GM23248 (cell line): Measurements from ENCODE around the gene STMP1. TPM values are rescaled to one million over a fixed set of nuclear protein-coding genes. Genes with fewer than 3 reads are reported as not detected.

Experiments used
- DNase-seq: peaks from one replicate; pipeline ENCODE4 v3.0.0-alpha.2; 2015
- H2AFZ ChIP-seq: fragments of 200-600 bp; sonication (generic); 2 replicates; pipeline ENCODE4 v1.6.1; 2016; ENCODE audit warnings: antibody characterized with exemption
- H3F3A ChIP-seq: fragments of 200-600 bp; sonication (generic); 2 replicates; pipeline ENCODE4 v1.6.1; 2016; ENCODE audit warnings: mild to moderate bottlenecking, antibody characterized with exemption, mixed run types; ENCODE audit not compliant: insufficient read depth
- H3K27ac ChIP-seq: fragments of 200-600 bp; sonication (generic); 2 replicates; pipeline ENCODE4 v1.5.1; 2016; ENCODE audit warnings: mild to moderate bottlenecking
- H3K27me3 ChIP-seq: fragments of 200-600 bp; sonication (generic); replicated peaks from 2 replicates; pipeline ENCODE4 v1.6.1; 2016; ENCODE audit warnings: mild to moderate bottlenecking; ENCODE audit not compliant: insufficient read depth
- H3K36me3 ChIP-seq: fragments of 200-600 bp; sonication (generic); 2 replicates; pipeline ENCODE4 v1.6.1; 2016; ENCODE audit warnings: low read depth, mild to moderate bottlenecking
- H3K4me1 ChIP-seq: fragments of 200-600 bp; sonication (generic); 2 replicates; pipeline ENCODE4 v1.6.1; 2016; ENCODE audit warnings: mild to moderate bottlenecking; ENCODE audit not compliant: insufficient read depth
- H3K4me2 ChIP-seq: fragments of 200-600 bp; sonication (generic); one replicate; pipeline ENCODE4 v1.6.1; 2016; ENCODE audit warnings: mild to moderate bottlenecking; ENCODE audit not compliant: unreplicated experiment
- H3K4me3 ChIP-seq: fragments of 200-600 bp; sonication (generic); 2 replicates; pipeline ENCODE4 v1.5.1; 2016; ENCODE audit warnings: mild to moderate bottlenecking
- H3K79me2 ChIP-seq: fragments of 200-600 bp; sonication (generic); 2 replicates; pipeline ENCODE4 v1.6.1; 2016; ENCODE audit warnings: mild to moderate bottlenecking; ENCODE audit not compliant: insufficient read depth
- H3K9ac ChIP-seq: fragments of 200-600 bp; sonication (generic); 2 replicates; pipeline ENCODE4 v1.6.1; 2016; ENCODE audit warnings: mild to moderate bottlenecking
- H3K9me2 ChIP-seq: fragments of 200-600 bp; sonication (generic); 2 replicates; pipeline ENCODE4 v1.6.1; 2016; ENCODE audit warnings: mixed run types, mild to moderate bottlenecking, moderate library complexity; ENCODE audit not compliant: insufficient read depth
- H3K9me3 ChIP-seq: fragments of 200-600 bp; sonication (generic); one replicate; pipeline ENCODE4 v1.6.1; 2017; ENCODE audit warnings: low read depth
- H4K20me1 ChIP-seq: fragments of 200-600 bp; sonication (generic); 2 replicates; pipeline ENCODE4 v1.6.0; 2016; ENCODE audit not compliant: insufficient read depth
- EZH2 ChIP-seq: fragments of 200-600 bp; sonication (generic); IDR thresholded peaks from 2 replicates; pipeline ENCODE4 v1.6.1; 2018; ENCODE audit warnings: antibody characterized with exemption, mild to moderate bottlenecking; ENCODE audit not compliant: insufficient read depth, poor library complexity, severe bottlenecking
- EZH2phosphoT487 ChIP-seq: fragments of 200-600 bp; sonication (generic); IDR thresholded peaks from 2 replicates; pipeline ENCODE4 v1.6.1; 2018; ENCODE audit warnings: antibody characterized with exemption, moderate library complexity, mild to moderate bottlenecking, low read depth; ENCODE audit not compliant: insufficient read depth
- WGBS, 2 experiments: methylation state at CpG; one replicate each; pipeline ENCODE4 v1.1.6; 2015 to 2017; ENCODE audit warnings: low lambda C conversion rate in 2 of 2, low coverage in 1 of 2; ENCODE audit errors: missing lambda C conversion rate in 2 of 2; 5-methylcytosine and 5-hydroxymethylcytosine counted together
- in situ Hi-C: fragments of 300-500 bp; cut with MboI; formaldehyde crosslinking; loops from 2 replicates; pipeline ENCODE4 v1.15.0; 2020
- polyA plus RNA-seq: library from polyadenylated mRNA; unstranded; fragments of >200 nt; fragmentation: Nextera tagmentation; extraction: Ambion mirVana; gene quantifications from 2 replicates; pipeline ENCODE4 v1.2.1, GENCODE V29; 2016
- total RNA-seq: library from RNA; depleted of rRNA; stranded (reverse); fragments of >200 nt; shearing (Covaris generic); gene quantifications from 2 replicates; pipeline ENCODE4 v1.2.3, GENCODE V29; 2014

The STMP1 gene
- total and polyA plus RNA-seq, 2 experiments from 2014 or later = 16.9 to 97.0 TPM

DNA sequence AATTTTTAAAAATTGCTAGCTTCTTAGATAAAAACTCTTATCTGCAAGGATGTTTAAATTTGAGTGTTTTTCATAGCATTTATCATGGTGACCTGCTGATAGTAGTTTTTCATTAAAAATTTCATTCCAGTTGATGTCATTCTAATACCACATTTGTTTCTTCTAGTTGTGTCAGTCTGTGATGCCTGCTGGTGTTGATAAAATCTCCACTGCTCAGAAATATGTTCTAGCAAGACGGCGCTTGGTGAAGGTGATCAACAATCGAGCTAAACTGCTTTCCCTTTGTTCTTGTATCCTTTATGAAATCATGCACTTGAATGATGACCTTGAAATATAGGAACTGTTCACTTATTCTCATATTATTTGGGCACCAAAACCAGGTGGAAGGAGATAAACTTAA lies 17.6 kb upstream of the STMP1 start:
- 78 to 85% methylated on average over 3 of the region's 3 CpGs for WGBS, 2 experiments
- Histone ChIP-seq H3K79me2 (no peaks in the 10 kb centered on the region), H3K9me3 (no peaks in the 10 kb centered on the region), H3F3A (no peaks in the 10 kb centered on the region), H3K9ac (no peak overlapping the region), H3K36me3 (peaks cover 28% of the 10 kb centered on the region; the same call in 1 of the 2 replicates), H2AFZ (no peak overlapping the region), H3K4me2 (no peak overlapping the region), H3K27me3 (no peaks in the 10 kb centered on the region), H3K27ac (no peak overlapping the region), H3K4me1 (no peaks in the 10 kb centered on the region), H4K20me1 (no peaks in the 10 kb centered on the region), H3K4me3 (no peak overlapping the region), H3K9me2 (no peaks in the 10 kb centered on the region)
- in situ Hi-C loops = loop anchor here (10.0 kb wide), 1 partner anchor 370 kb away; no protein-coding TSS in a partner anchor
- no peak for DNase-seq
- TF ChIP-seq EZH2 = no peak
- no peak for TF ChIP-seq EZH2phosphoT487

DNA sequence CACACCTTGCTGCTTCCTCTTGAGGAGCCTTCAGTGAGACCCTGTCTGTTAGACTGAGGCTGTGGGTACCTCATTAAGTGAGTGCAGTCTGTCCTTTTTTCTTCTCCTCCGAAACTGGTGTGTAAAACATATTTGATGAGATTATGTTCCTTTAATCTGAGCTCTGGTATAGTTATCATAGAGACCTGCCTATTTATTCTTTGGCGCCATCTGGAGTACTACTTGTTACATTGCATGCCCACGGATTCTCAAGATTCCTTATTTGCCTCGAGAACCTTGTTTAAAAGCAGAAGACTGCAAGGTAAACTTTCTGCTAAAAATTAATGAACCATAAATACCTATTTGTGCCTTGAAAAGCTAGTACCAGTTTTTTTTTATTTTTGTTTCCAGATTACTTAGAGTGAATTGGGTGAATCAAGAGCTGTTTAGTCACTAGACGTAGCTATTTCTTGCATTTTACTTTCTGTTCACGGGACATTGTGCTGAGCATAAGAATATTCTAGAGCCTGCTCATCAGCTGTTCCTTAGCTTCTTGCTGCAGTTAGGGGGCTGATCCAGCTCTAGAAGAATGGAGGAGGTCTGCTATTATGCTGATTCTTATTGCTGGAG lies 16.9 kb upstream of the STMP1 start:
- H2AFZ ChIP-seq = no peak overlapping the region
- 40 to 44% methylated on average over 6 of the region's 6 CpGs for WGBS, 2 experiments
- H3K9me2 ChIP-seq = no peaks in the 10 kb centered on the region
- no peaks in the 10 kb centered on the region for H4K20me1 ChIP-seq
- H3K4me3 ChIP-seq = no peak overlapping the region
- no peak overlapping the region for H3K9ac ChIP-seq
- H3K27me3 ChIP-seq = no peaks in the 10 kb centered on the region
- no peaks in the 10 kb centered on the region for H3K79me2 ChIP-seq
- in situ Hi-C loops = loop anchor here (10.0 kb wide), 1 partner anchor 371 kb away; no protein-coding TSS in a partner anchor
- H3K4me2 ChIP-seq = no peak overlapping the region
- DNase-seq = peak; percentile 83
- peaks cover 1% of the 10 kb centered on the region; the same call in 1 of the 2 replicates for H3K4me1 ChIP-seq
- no peak for TF ChIP-seq EZH2phosphoT487
- no peak for TF ChIP-seq EZH2
- no peak overlapping the region for H3K27ac ChIP-seq
- no peaks in the 10 kb centered on the region for H3K9me3 ChIP-seq
- H3K36me3 ChIP-seq = peaks cover 28% of the 10 kb centered on the region; the same call in 1 of the 2 replicates
- H3F3A ChIP-seq = peaks cover 3% of the 10 kb centered on the region

DNA sequence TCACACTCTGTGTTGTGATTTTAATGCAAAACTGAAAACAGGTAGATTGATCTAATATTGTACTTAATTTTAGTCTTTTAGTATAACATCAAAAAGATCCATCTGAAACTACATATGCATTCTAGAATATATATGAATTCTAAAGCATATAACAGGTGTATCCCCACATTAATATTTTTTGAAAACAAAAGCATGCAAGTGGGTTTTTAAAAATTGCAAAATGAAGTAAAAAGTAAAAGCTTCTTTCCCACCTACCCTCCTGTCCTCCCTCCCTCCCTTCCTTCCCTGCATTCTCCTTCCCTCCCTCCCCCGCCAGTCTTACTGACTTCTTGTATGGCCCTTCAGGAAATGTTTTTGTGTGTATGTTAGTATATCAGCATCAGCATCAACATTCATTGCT lies 14.6 kb upstream of the STMP1 start:
- H3K4me1 ChIP-seq = peaks cover 12% of the 10 kb centered on the region
- H3K4me3 ChIP-seq = no peak overlapping the region
- no peak overlapping the region for H3K4me2 ChIP-seq
- no peaks in the 10 kb centered on the region for H3K79me2 ChIP-seq
- H3F3A ChIP-seq = peaks cover 15% of the 10 kb centered on the region
- in situ Hi-C loops = loop anchor here (10.0 kb wide), 1 partner anchor 373 kb away; no protein-coding TSS in a partner anchor
- H2AFZ ChIP-seq = no peak overlapping the region
- no peaks in the 10 kb centered on the region for H4K20me1 ChIP-seq
- peaks cover 28% of the 10 kb centered on the region; the same call in 1 of the 2 replicates for H3K36me3 ChIP-seq
- no peak for DNase-seq
- H3K27ac ChIP-seq = no peak overlapping the region
- H3K9me2 ChIP-seq = no peaks in the 10 kb centered on the region
- no peak overlapping the region for H3K9ac ChIP-seq
- no peaks in the 10 kb centered on the region for H3K9me3 ChIP-seq
- WGBS, 2 experiments = 100% methylated on average over 1 of the region's 1 CpG
- TF ChIP-seq EZH2phosphoT487 (no peak), EZH2 (no peak)
- no peaks in the 10 kb centered on the region for H3K27me3 ChIP-seq

DNA sequence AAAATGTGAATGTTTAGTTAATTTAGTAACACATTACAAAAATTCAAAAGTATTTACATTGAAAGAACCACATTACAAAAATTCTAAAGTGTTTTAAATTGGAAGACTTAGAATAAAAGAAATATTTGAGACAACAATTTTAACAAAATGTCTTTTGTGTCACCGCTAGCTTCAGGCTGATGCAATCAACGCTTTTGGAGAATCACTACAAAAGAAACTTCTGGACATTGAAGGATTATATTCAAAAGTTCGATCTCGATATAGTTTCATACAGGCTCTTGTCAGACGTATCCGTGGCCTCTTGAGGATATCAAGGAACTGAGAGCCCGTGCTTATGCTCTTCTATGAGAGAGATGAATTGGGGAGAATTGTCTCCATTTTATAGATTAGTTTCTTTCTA lies 14.1 kb upstream of the STMP1 start:
- Histone ChIP-seq H3F3A (peaks cover 15% of the 10 kb centered on the region), H4K20me1 (no peaks in the 10 kb centered on the region), H3K4me2 (no peak overlapping the region), H2AFZ (no peak overlapping the region), H3K36me3 (peaks cover 26% of the 10 kb centered on the region; the same call in 1 of the 2 replicates), H3K4me1 (peaks cover 12% of the 10 kb centered on the region), H3K27me3 (no peaks in the 10 kb centered on the region), H3K27ac (no peak overlapping the region), H3K9me3 (no peaks in the 10 kb centered on the region), H3K9me2 (no peaks in the 10 kb centered on the region), H3K9ac (no peak overlapping the region), H3K4me3 (no peak overlapping the region), H3K79me2 (no peaks in the 10 kb centered on the region)
- DNase-seq = no peak
- in situ Hi-C loops = loop anchor here (10.0 kb wide), 1 partner anchor 373 kb away; no protein-coding TSS in a partner anchor
- 96 to 98% methylated on average over 7 of the region's 7 CpGs for WGBS, 2 experiments
- no peak for TF ChIP-seq EZH2
- TF ChIP-seq EZH2phosphoT487 = no peak
